HG03159 (cell line): Measurements from ENCODE around the gene TIAM2.

Experiments
- ATAC-seq: cut with Tn5 transposase; IDR thresholded peaks from one replicate; pipeline ENCODE4 v1.9.1; 2021; ENCODE audit warnings: mild to moderate bottlenecking, moderate library complexity; ENCODE audit not compliant: unreplicated experiment

The TIAM2 gene

GRCh38 chr6:155272353-155273232 is 277.5 kb downstream of the TIAM2 start:
- no peak for ATAC-seq

- ATAC-seq: no peak
Measured at GRCh38 chr6:155273431-155273830, 278.3 kb downstream of the TIAM2 start.

- ATAC-seq: no peak
Measured at GRCh38 chr6:155274106-155274505, 279.0 kb downstream of the TIAM2 start.

- ATAC-seq: no peak
Measured at GRCh38 chr6:155274533-155274932, 279.4 kb downstream of the TIAM2 start.

- ATAC-seq: no peak
Measured at GRCh38 chr6:155275808-155276480, 280.8 kb downstream of the TIAM2 start.

- ATAC-seq: no peak
Measured at GRCh38 chr6:155276638-155277037, 281.5 kb downstream of the TIAM2 start.

DNA sequence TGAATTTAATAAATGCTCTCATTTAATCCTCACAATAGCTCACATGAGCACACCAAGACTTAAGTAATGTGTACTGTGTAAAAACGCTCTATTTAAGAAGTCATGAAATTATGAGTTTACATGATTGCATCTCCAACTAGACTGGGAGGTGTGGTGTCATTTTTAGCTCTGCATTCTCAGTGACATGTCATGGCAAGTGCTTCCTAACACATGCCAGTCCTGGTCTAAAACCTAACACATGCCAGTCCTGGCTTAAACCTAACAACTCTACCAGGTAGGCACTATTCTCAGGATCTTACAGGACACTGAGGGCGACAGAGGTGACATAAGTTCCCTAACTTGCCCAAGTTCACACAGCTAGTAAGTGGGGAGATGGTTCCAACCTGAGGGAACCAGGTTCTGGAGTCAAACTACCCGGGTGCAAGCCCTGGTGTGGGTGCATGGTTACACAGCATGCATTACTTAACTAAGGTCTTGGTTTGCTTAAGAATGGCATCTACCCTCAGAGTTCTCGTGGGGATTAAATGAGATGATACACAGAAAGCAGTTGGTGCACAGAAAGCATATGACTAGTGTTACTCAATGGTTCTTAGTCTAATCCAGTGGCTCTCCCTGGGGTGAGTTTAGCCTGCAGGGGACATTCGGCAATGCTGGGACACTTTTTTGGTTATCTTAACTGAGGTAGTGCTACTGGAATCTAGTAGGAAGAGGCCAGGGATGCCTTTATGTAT is 283.4 kb downstream of the TIAM2 start:
- ATAC-seq: no peak

- ATAC-seq: no peak
Measured at GRCh38 chr6:155284775-155285174, 289.7 kb downstream of the TIAM2 start.

DNA sequence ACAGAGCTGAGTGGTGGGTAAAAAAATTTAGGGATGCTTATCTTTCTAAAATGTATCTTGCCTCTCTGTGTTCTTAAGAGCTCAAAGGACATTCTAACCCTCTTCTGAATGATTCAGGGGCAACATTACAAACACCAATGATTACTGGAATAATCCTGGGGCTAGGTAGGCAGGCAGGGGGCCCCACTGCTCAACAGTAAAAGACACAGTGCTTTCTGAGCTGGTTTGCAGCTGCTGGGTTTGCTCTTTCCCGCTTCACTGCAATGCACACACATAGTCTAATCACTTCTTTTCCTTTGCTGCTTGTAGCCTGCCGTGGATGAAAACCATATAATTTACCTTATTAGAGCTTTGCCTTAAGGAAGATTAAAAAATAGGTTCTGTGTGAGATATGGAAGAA is 292.6 kb downstream of the TIAM2 start:
- ATAC-seq: no peak

DNA sequence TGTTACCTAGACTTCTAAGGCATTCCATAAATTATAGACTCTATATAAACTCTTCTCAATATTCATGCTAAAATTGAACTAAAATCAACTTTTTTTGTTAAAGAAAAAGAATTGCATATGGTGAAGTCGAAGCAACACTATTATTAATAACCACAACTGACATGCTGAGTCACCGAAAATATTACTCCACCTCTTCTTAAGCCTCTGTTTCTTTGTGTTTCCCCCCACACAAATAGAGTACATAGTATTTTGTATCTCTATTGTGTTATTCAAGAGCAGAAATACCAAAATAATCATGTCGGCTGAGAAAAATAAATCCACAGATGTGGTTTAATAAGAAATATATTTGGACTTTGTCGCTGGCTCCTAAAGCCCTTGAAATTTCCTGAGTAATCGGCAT is 295.4 kb downstream of the TIAM2 start:
- no peak for ATAC-seq

DNA sequence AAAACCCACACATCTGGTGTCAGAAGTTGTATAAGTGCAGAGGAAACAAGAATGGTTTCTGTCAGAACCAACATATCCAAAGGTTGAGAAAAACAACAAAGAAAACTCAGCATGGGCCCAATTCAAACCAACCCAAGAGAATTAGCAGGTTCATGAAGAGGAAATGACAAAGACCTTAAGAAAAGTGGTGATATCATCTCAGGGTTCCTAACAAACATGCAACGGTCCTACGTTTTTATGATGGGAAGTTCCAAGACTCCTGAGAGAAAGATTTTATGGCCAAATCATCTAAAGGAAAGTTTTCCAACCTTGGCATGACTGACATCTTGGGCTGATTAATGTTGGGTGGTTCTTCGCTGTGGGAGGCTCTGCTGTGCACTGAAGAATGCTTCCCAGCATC is 296.2 kb downstream of the TIAM2 start:
- no peak for ATAC-seq

DNA sequence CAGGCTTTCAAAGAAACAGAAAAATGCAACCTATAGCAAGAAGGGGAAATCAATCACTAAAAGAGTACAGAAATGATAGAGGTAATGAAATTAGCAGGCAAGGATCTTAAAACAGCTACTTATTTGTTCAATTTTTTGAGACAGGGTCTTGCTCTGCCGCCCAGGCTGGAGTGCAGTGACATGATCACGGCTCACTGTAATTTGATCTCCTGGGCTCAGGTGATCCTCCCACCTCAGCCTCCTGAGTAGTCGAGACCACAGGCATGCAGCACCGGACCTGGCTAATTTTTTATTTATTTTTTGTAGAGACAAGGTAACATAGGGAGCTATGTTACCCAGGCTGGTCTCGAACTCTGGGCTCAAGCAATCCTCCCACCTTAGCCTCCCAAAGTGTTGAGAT is 297.6 kb downstream of the TIAM2 start:
- ATAC-seq: no peak

GRCh38 chr6:155297669-155298068 is 302.6 kb downstream of the TIAM2 start:
- no peak for ATAC-seq

- no peak for ATAC-seq
Measured at GRCh38 chr6:155301867-155302266, 306.8 kb downstream of the TIAM2 start.

GRCh38 chr6:155303361-155303870 is 308.3 kb downstream of the TIAM2 start:
- ATAC-seq: no peak

DNA sequence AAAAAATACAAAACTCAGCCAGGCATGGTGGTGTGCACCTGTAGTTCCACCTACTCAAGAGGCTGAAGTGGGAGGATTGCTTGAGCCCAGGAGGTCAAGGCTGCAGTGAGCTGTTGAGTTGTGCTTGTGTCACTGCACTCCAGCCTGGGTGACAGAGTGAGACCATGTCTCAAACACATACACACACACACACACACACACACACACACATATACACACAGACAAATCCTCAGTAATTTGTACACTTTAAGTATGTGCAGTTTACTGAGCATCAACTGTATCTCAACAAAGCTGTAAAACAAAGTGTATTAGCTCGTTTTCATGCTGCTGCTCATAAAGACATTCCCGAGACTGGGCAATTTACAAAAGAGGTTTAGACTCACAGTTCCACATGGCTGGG is 311.8 kb downstream of the TIAM2 start:
- ATAC-seq: no peak
